ENCODE results near the gene SLC12A6. TPM values are rescaled to one million over a fixed set of nuclear protein-coding genes. Genes with fewer than 3 reads are reported as not detected.

SLC12A6 gene
- total RNA-seq, 1 donor = 40.9 TPM

GRCh38 chr15:34341381-34342212 lies 4.0 kb upstream of the SLC12A6 start:
- Histone ChIP-seq H3K4me1 (ENCODE audit: insufficient read depth, low read length) (peaks cover 9% of the 10 kb centered on the region), H3K79me2 (ENCODE audit: insufficient read depth, low read length) (peaks cover 45% of the 10 kb centered on the region), H3K27ac (ENCODE audit: low read depth, low read length) (no peak overlapping the region), H2AFZ (ENCODE audit: low read length) (no peak overlapping the region), H3K36me3 (ENCODE audit: insufficient read depth, low read length) (peaks cover 22% of the 10 kb centered on the region), H3K4me3 (ENCODE audit: insufficient read depth, low read length) (peak overlapping the region; percentile 96), H3K27me3 (ENCODE audit: insufficient read depth, low read length) (no peaks in the 10 kb centered on the region), H3K9me3 (ENCODE audit: low read depth, low read length) (no peaks in the 10 kb centered on the region), H3K4me2 (ENCODE audit: insufficient read depth, low read length) (peak overlapping the region; percentile 76), H4K20me1 (ENCODE audit: insufficient read depth, low read length) (peaks cover 3% of the 10 kb centered on the region)
- TF ChIP-seq CTCF (IDR thresholded peaks at IDR 0.05; ENCODE audit: extremely low read depth, low read depth, low read length) = no peak
- DNase-seq (ENCODE audit: insufficient read length, low spot score, missing footprints) = no peak

- H4K20me1 ChIP-seq (ENCODE audit: insufficient read depth, low read length) = peaks cover 3% of the 10 kb centered on the region
- peaks cover 22% of the 10 kb centered on the region for H3K36me3 ChIP-seq (ENCODE audit: insufficient read depth, low read length)
- H3K4me3 ChIP-seq (ENCODE audit: insufficient read depth, low read length) = no peak overlapping the region
- H3K9me3 ChIP-seq (ENCODE audit: low read depth, low read length) = no peaks in the 10 kb centered on the region
- H2AFZ ChIP-seq (ENCODE audit: low read length) = no peak overlapping the region
- peaks cover 58% of the 10 kb centered on the region for H3K79me2 ChIP-seq (ENCODE audit: insufficient read depth, low read length)
- H3K27me3 ChIP-seq (ENCODE audit: insufficient read depth, low read length) = no peaks in the 10 kb centered on the region
- H3K4me1 ChIP-seq (ENCODE audit: insufficient read depth, low read length) = peaks cover 24% of the 10 kb centered on the region
- no peak overlapping the region for H3K4me2 ChIP-seq (ENCODE audit: insufficient read depth, low read length)
- no peak for TF ChIP-seq CTCF (IDR thresholded peaks at IDR 0.05; ENCODE audit: extremely low read depth, low read depth, low read length)
- no peak for DNase-seq (ENCODE audit: insufficient read length, low spot score, missing footprints)
- H3K27ac ChIP-seq (ENCODE audit: low read depth, low read length) = peak overlapping the region; percentile 3
Observed at GRCh38 chr15:34339946-34340345, 2.4 kb upstream of the SLC12A6 start.

GRCh38 chr15:34338347-34338746 lies 766 bp upstream of the SLC12A6 start:
- TF ChIP-seq CTCF (IDR thresholded peaks at IDR 0.05; ENCODE audit: extremely low read depth, low read depth, low read length) = no peak
- H4K20me1 ChIP-seq (ENCODE audit: insufficient read depth, low read length) = peaks cover 3% of the 10 kb centered on the region
- no peak for DNase-seq (ENCODE audit: insufficient read length, low spot score, missing footprints)
- peak overlapping the region; percentile 39 for H2AFZ ChIP-seq (ENCODE audit: low read length)
- H3K4me2 ChIP-seq (ENCODE audit: insufficient read depth, low read length) = peak overlapping the region; percentile 99
- H3K79me2 ChIP-seq (ENCODE audit: insufficient read depth, low read length) = peaks cover 64% of the 10 kb centered on the region
- H3K27ac ChIP-seq (ENCODE audit: low read depth, low read length) = peak overlapping the region; percentile 73
- peaks cover 22% of the 10 kb centered on the region for H3K36me3 ChIP-seq (ENCODE audit: insufficient read depth, low read length)
- no peaks in the 10 kb centered on the region for H3K9me3 ChIP-seq (ENCODE audit: low read depth, low read length)
- no peaks in the 10 kb centered on the region for H3K27me3 ChIP-seq (ENCODE audit: insufficient read depth, low read length)
- peaks cover 38% of the 10 kb centered on the region for H3K4me1 ChIP-seq (ENCODE audit: insufficient read depth, low read length)
- H3K4me3 ChIP-seq (ENCODE audit: insufficient read depth, low read length) = peak overlapping the region; percentile 99

- no peak for TF ChIP-seq CTCF (IDR thresholded peaks at IDR 0.05; ENCODE audit: extremely low read depth, low read depth, low read length)
- Histone ChIP-seq H3K27ac (ENCODE audit: low read depth, low read length) (peak overlapping the region; percentile 72), H3K79me2 (ENCODE audit: insufficient read depth, low read length) (peaks cover 64% of the 10 kb centered on the region), H4K20me1 (ENCODE audit: insufficient read depth, low read length) (peaks cover 3% of the 10 kb centered on the region), H3K4me3 (ENCODE audit: insufficient read depth, low read length) (peak overlapping the region; percentile 99), H2AFZ (ENCODE audit: low read length) (peak overlapping the region; percentile 73), H3K9me3 (ENCODE audit: low read depth, low read length) (no peaks in the 10 kb centered on the region), H3K36me3 (ENCODE audit: insufficient read depth, low read length) (peaks cover 22% of the 10 kb centered on the region), H3K4me2 (ENCODE audit: insufficient read depth, low read length) (peak overlapping the region; percentile 99), H3K4me1 (ENCODE audit: insufficient read depth, low read length) (peaks cover 38% of the 10 kb centered on the region), H3K27me3 (ENCODE audit: insufficient read depth, low read length) (no peaks in the 10 kb centered on the region)
- peak; percentile 37 for DNase-seq (ENCODE audit: insufficient read length, low spot score, missing footprints)
Observed at GRCh38 chr15:34336991-34337556, 507 bp downstream of the SLC12A6 start.

Data from osteoblast (primary cell).